HG02642 (cell line): Measurements from ENCODE around the gene EBF3.

Experiments
- ATAC-seq: cut with Tn5 transposase; IDR thresholded peaks from one replicate; pipeline ENCODE4 v1.9.1; 2021; ENCODE audit warnings: mild to moderate bottlenecking; ENCODE audit not compliant: unreplicated experiment, poor library complexity

EBF3 gene

GRCh38 chr10:129814681-129815646 is 149.1 kb downstream of the EBF3 start:
- ATAC-seq = no peak

DNA sequence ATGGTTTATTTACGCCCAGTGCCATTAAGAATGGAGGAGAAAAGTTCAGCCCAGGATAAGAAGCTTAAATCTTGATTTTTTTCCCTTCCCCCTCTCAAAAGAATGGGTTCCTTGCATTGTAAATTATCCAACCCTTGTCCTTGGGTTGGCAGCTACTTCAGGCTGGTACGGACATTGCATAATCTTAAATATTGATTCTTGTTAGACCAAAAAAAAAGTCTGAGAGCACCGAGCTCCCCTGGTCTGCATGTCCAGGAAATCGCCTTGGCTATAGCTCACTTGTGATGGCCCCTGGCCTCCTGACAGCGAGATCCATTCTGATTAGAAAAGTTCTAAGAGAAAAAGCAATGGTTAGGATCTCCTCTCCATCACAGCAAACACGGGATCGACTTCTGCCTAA is 151.7 kb downstream of the EBF3 start:
- no peak for ATAC-seq

DNA sequence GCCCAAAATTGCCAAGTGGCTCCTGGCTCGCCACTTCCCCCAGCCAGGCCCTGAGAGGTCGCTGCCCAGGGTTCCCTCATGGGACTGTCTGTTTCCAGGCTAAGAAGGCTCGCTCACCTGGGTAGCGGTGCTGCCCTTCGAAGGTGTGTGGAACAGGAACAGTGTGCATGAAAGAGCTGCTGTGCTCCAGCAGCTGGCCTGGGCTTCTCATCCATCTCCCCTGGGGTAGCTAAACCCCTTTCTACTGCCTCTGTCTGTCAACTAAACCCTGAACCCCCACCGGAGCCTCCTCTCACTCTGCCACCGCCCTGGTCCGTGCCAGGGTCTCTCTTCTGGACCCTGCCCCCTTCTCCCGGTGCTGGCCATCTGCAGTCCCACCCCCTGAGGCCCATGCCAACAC is 152.9 kb downstream of the EBF3 start:
- no peak for ATAC-seq

DNA sequence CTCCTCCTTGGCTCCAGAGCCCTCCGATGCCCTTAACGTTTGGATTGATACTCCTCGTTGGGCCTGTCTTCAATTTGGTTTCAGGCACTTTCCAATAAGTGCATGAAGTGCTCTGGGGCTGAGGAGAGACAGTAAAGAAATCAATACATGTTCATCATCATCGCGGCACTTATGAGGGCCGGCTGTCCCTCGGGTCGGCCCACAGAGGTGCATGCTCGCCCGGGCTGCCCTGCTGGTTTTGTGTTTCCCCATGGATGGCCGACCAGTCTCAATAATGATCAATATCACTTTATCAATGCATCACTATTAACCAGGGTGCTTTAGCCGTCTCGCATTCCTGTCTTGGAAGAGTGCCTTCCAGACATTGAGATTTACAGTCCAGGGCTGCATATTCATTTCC is 154.2 kb downstream of the EBF3 start:
- no peak for ATAC-seq

GRCh38 chr10:129809431-129809830 is 154.6 kb downstream of the EBF3 start:
- no peak for ATAC-seq

- no peak for ATAC-seq
Observed at GRCh38 chr10:129808092-129808983, 155.7 kb downstream of the EBF3 start.

GRCh38 chr10:129807211-129807610 is 156.9 kb downstream of the EBF3 start:
- ATAC-seq = no peak

DNA sequence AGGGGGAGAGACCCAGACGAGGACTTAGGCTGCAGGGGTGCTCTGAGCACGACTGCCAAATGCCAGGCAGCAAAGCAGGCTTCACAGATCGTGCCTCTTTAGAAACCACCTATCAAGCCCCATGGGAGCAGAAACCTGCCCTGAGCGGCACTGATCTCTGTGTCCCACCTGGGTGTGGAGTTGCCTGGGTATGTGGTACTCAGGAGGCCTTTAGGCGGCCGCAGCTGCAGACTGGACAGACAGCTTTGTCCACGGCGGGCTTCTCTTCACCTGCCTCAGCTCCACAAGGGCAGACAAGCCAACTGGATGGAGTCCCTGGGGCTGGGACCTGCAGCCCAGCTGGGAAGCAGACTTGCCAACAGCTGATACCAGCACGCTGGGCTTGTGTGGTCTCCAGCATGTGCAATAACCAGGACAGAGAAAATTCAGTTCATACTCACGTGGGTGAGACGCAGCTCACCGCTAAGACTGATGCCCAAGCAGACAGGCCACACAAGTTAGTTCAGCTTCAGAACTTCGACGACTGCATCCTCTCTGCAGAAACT is 163.2 kb downstream of the EBF3 start:
- no peak for ATAC-seq

- ATAC-seq = no peak
Observed at GRCh38 chr10:129799942-129800341, 164.1 kb downstream of the EBF3 start.

- no peak for ATAC-seq
Observed at GRCh38 chr10:129796710-129797420, 167.2 kb downstream of the EBF3 start.

DNA sequence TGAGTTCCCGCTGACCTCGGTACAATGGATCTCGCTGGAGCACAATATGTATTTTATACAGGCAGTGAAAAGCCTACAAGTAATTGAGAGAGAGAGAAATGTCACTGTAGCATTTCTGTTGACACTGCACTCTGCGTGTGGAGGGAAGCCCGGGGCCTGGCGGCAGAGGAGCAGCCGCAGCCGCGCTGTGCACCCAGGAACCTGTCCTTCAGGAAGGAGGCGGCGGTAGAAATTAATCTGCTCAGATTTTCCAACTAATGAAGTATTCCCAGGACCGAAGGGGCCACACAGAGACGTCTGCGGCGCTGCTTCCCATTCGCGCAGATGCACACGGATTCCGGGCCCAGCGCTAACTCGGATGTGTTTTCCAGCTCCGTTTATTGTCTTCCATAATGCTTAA is 170.1 kb downstream of the EBF3 start:
- ATAC-seq = no peak

- ATAC-seq = no peak
Observed at GRCh38 chr10:129793479-129793878, 170.6 kb downstream of the EBF3 start.

DNA sequence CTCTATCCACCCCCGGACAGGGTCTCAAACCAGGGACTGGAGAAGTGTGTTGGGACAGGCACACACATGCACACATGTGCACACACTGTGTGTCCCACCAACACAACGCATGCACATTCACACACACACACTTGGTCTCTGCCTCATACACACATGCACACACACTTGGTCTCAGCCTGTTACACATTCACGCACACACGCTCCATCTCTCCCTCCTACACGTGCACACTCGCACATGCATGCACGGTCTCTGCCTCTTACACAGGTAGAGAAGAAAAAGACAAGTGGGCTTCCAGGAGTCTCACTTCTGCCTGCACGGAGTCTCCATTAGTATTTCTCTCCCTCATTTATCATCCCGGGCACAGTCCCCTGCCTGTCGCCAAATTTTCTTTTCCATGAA is 171.2 kb downstream of the EBF3 start:
- ATAC-seq = no peak

DNA sequence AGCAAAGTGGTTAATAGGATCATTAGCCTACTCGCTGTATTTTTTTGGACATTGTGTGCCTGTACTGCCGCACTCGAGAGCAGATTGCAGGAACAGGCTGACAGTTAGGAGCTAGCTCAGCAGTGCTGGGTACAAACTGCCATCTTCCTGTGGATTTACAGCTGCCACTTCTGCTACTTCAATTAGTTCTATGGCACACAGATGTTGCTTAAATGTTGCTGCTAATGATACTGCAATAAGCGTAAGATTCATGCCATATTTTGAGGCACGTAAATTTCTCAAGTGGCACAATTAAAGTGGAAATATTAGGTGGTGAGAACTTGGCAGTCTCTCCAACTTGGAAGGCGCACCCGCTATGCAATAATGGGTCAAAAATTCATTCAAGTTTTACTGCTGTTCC is 171.9 kb downstream of the EBF3 start:
- ATAC-seq = no peak

GRCh38 chr10:129790715-129791446 is 173.2 kb downstream of the EBF3 start:
- ATAC-seq = no peak

DNA sequence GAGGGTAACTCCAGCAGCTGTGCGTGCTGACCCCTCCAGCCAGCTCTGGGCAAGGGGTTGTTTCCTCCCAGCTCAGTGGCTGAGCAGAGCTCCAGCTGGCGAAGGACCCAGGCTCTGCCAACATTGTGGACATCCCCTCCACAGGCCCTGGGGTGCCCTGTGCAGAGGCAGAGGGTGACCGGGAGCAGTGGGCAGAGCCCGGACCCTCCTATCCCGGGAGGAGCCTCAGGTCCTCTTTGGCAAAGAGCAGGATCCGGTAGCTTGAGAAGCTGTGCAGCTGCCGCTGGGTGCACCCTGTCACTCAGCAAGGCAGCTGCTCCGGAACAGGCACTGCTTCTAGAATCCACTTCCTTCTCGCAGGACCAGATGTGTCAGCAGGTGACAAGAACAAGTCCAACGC is 175.9 kb downstream of the EBF3 start:
- ATAC-seq = no peak

DNA sequence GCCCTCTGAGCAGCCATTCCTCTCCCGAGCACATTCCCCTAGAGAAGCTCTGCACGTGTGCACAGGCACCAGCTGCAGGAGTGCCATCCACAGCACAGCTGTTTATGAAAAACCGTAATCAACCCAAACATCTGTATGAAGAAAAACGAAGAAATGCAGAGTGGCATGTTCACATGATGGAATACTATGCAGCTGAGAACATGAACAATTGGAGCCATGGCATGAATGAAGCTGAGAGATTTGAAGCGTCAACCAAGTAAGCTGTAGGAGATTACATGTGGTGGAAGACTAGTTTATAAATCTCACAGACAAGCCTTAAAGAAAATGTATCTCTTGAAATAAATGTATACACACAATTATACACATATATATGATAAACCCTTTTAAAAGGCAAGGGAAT is 176.5 kb downstream of the EBF3 start:
- ATAC-seq = no peak

DNA sequence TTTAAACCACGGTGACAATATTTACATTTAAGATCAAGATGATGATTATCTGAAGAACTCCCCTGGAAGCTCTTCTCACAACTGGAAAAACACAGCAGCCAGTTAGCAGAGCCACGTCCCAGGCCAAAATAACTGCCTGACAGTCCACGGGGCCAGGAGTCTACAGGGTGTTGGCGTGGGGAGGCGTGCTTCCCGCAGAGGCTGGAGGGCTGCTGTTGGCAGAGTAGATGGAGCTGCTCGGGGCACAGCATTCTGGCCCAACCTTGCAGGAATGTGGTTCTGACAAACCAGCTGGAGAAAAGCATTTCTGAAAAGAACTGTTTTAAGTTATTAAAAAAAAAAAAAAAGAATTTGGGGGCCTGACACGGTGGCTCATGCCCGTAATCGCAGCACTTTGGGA is 177.9 kb downstream of the EBF3 start:
- no peak for ATAC-seq

DNA sequence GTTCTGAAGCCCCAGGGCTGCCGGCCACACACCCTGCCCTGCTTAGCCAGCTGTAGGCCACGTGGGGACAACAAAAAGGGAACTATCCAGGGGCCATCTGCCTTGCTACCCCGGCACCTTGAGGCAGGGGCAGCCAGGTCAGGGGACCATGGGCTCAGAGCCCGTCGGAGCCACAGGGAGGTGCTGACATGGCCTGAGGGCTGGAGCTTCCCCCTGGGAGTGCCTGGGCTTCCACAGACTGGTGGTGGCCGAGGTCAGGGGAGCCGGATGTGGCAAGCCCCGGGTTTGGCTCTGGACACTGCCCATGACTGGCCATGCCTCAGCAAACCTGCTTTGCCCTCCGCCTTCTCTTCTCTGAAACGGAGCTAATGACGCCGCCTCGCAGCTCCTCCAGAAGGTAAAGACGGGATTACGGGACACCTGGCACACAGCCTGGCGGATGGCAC is 178.5 kb downstream of the EBF3 start:
- no peak for ATAC-seq
